Karpas-422 (cell line): ENCODE results near the gene C11orf24. TPM values are rescaled to one million over a fixed set of nuclear protein-coding genes. Genes with fewer than 3 reads are reported as not detected.

ENCODE experiments used
- DNase-seq: peaks from one replicate; pipeline ENCODE4 v3.0.0-alpha.2; 2015
- H2AFZ ChIP-seq: fragments of 200-600 bp; sonication (generic); 2 replicates; pipeline ENCODE4 v1.6.1; 2014; ENCODE audit warnings: antibody characterized with exemption, low read length, mixed read lengths
- H3K27ac ChIP-seq: fragments of 200-600 bp; sonication (generic); 2 replicates; pipeline ENCODE4 v1.5.1; 2014; ENCODE audit warnings: mild to moderate bottlenecking, low read length, moderate library complexity
- H3K27me3 ChIP-seq: fragments of 200-600 bp; sonication (generic); 2 replicates; pipeline ENCODE4 v1.6.1; 2014; ENCODE audit warnings: low read length, mixed read lengths
- H3K36me3 ChIP-seq: fragments of 200-600 bp; sonication (generic); 2 replicates; pipeline ENCODE4 v1.6.1; 2014; ENCODE audit warnings: low read length, mixed read lengths; ENCODE audit not compliant: insufficient read depth
- H3K4me1 ChIP-seq: fragments of 200-600 bp; sonication (generic); 2 replicates; pipeline ENCODE4 v1.6.1; 2014; ENCODE audit warnings: mild to moderate bottlenecking, low read length, mixed read lengths
- H3K4me2 ChIP-seq: fragments of 200-600 bp; sonication (generic); 2 replicates; pipeline ENCODE4 v1.6.1; 2014; ENCODE audit warnings: low read length, low read depth, mild to moderate bottlenecking; ENCODE audit not compliant: poor library complexity, severe bottlenecking
- H3K4me3 ChIP-seq: fragments of 200-600 bp; sonication (generic); 2 replicates; pipeline ENCODE4 v1.5.1; 2014; ENCODE audit warnings: mild to moderate bottlenecking, antibody characterized with exemption, low read length, mixed read lengths
- H3K79me2 ChIP-seq: fragments of 200-600 bp; sonication (generic); 2 replicates; pipeline ENCODE4 v1.6.1; 2014; ENCODE audit warnings: mild to moderate bottlenecking, low read length, mixed read lengths
- H3K9ac ChIP-seq: fragments of 200-600 bp; sonication (generic); 2 replicates; pipeline ENCODE4 v1.6.0; 2014; ENCODE audit warnings: low read length
- H3K9me2 ChIP-seq: fragments of 200-600 bp; sonication (generic), shearing (Covaris generic); replicated peaks from 2 replicates; pipeline ENCODE4 v1.6.0; 2014; ENCODE audit warnings: mild to moderate bottlenecking, low read length, moderate library complexity; ENCODE audit not compliant: insufficient read depth
- H3K9me3 ChIP-seq: fragments of 300-700, 200-600 bp; sonication (generic); 2 replicates; pipeline ENCODE4 v1.6.1; 2014; ENCODE audit warnings: low read length, mixed read lengths
- H4K20me1 ChIP-seq: fragments of 200-600 bp; sonication (generic); 2 replicates; pipeline ENCODE4 v1.6.1; 2014; ENCODE audit warnings: mild to moderate bottlenecking, antibody characterized with exemption, low read length, low read depth; ENCODE audit not compliant: insufficient read depth
- total RNA-seq: library from RNA; depleted of rRNA; stranded (reverse); fragments of >200 nt; shearing (Covaris generic); gene quantifications from 2 replicates; pipeline ENCODE4 v1.2.3, GENCODE V29; 2014; ENCODE audit warnings: low replicate concordance

C11orf24 gene
- total RNA-seq, 1 experiment from 2014 or later = 25.4 TPM

- no peak overlapping the region for H2AFZ ChIP-seq
- H3K36me3 ChIP-seq = peaks cover 16% of the 10 kb centered on the region
Observed at GRCh38 chr11:68270196-68271022, 1.4 kb downstream of the C11orf24 start.

DNA sequence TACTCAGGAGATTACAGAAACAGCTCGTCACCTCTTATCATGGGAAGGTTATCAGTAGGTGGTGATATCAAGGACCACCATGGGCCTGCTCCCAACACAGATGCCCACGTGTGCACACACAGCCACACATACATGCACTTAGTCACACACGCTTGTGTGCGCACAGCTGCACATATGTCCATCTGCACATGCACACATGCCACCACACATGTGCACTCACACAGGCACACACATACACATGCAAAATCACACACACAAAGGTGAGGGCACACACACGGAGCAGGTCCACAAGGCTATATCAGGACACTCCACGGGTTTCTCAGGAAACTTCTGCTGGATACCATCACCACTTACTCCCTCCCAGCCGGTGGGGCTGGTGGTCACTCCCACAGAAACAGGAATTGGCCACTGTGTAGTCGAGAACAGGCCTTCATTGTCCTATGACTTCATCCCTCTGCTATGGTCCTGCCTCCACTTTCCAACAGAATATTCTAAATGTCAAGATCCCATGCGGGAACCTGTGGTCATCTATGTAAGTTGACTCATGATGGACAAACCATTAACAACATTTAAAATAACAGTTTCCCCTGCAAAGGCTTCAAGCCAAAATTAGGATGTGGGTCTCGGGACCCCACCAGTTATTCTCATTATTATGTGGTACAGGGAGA lies 2.2 kb downstream of the C11orf24 start:
- Histone ChIP-seq H3K4me2 (peak overlapping the region; percentile 87), H2AFZ (no peak overlapping the region), H3K27me3 (no peaks in the 10 kb centered on the region), H3K9ac (no peak overlapping the region; the same call in 1 of the 2 replicates), H3K9me2 (no peaks in the 10 kb centered on the region), H4K20me1 (no peaks in the 10 kb centered on the region; the same call in 1 of the 2 replicates), H3K79me2 (peaks cover 32% of the 10 kb centered on the region), H3K27ac (0 out of 2 replicates have a peak overlapping the region, but pooled peaks have one; percentile 76), H3K4me3 (no peak overlapping the region; the same call in 1 of the 2 replicates), H3K36me3 (peaks cover 16% of the 10 kb centered on the region), H3K9me3 (no peaks in the 10 kb centered on the region), H3K4me1 (peaks cover 71% of the 10 kb centered on the region)
- DNase-seq = no peak

More at GRCh38 chr11:68270196-68271022, 1.4 kb downstream of the C11orf24 start:
- no peak for DNase-seq
- Histone ChIP-seq H4K20me1 (no peaks in the 10 kb centered on the region; the same call in 1 of the 2 replicates), H3K79me2 (peaks cover 32% of the 10 kb centered on the region), H3K4me3 (peak overlapping the region; percentile 95), H3K9ac (peak overlapping the region; percentile 98), H3K9me3 (no peaks in the 10 kb centered on the region), H3K9me2 (no peaks in the 10 kb centered on the region), H3K27me3 (no peaks in the 10 kb centered on the region), H3K27ac (peak overlapping the region; percentile 76), H3K4me1 (peaks cover 71% of the 10 kb centered on the region), H3K4me2 (peak overlapping the region; percentile 87)

DNA sequence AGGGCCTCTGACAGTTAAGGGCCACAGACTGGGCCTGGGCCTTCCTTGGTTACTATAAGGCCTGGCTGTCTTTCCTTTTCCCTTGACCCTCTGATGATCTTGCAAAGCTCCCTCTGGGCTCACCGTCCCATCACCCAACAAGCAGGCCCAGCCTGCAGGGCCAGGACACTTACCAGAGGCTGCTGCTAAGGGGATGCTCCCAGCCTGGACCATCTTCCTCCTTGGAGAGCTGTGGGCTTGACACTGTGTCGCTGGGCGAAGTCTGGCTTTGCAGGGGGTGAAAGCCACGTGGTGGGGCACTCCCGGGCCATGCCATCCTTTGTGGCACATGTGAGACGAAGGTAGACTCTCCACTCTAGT lies 3.9 kb downstream of the C11orf24 start:
- no peak overlapping the region for H3K4me3 ChIP-seq
- no peak overlapping the region for H2AFZ ChIP-seq
- H3K4me1 ChIP-seq = peaks cover 57% of the 10 kb centered on the region
- H4K20me1 ChIP-seq = no peaks in the 10 kb centered on the region; the same call in 1 of the 2 replicates
- no peaks in the 10 kb centered on the region for H3K9me3 ChIP-seq
- H3K27me3 ChIP-seq = no peaks in the 10 kb centered on the region
- DNase-seq = no peak
- H3K9ac ChIP-seq = peak overlapping the region; percentile 65; the same call in 1 of the 2 replicates
- H3K9me2 ChIP-seq = no peaks in the 10 kb centered on the region
- H3K79me2 ChIP-seq = peaks cover 32% of the 10 kb centered on the region
- H3K36me3 ChIP-seq = peaks cover 20% of the 10 kb centered on the region
- H3K27ac ChIP-seq = peak overlapping the region; percentile 96; the same call in 1 of the 2 replicates
- H3K4me2 ChIP-seq = peak overlapping the region; percentile 60

GRCh38 chr11:68266936-68267880 lies 4.6 kb downstream of the C11orf24 start:
- Histone ChIP-seq H3K27me3 (no peaks in the 10 kb centered on the region), H3K9me2 (no peaks in the 10 kb centered on the region), H3K4me1 (peaks cover 52% of the 10 kb centered on the region), H3K4me3 (peak overlapping the region; percentile 52; the same call in 1 of the 2 replicates), H3K9me3 (no peaks in the 10 kb centered on the region), H3K79me2 (peaks cover 32% of the 10 kb centered on the region), H3K4me2 (peak overlapping the region; percentile 60), H4K20me1 (no peaks in the 10 kb centered on the region; the same call in 1 of the 2 replicates), H3K27ac (peak overlapping the region; percentile 96), H3K36me3 (peaks cover 20% of the 10 kb centered on the region), H2AFZ (no peak overlapping the region), H3K9ac (peak overlapping the region; percentile 65)
- DNase-seq = no peak

DNA sequence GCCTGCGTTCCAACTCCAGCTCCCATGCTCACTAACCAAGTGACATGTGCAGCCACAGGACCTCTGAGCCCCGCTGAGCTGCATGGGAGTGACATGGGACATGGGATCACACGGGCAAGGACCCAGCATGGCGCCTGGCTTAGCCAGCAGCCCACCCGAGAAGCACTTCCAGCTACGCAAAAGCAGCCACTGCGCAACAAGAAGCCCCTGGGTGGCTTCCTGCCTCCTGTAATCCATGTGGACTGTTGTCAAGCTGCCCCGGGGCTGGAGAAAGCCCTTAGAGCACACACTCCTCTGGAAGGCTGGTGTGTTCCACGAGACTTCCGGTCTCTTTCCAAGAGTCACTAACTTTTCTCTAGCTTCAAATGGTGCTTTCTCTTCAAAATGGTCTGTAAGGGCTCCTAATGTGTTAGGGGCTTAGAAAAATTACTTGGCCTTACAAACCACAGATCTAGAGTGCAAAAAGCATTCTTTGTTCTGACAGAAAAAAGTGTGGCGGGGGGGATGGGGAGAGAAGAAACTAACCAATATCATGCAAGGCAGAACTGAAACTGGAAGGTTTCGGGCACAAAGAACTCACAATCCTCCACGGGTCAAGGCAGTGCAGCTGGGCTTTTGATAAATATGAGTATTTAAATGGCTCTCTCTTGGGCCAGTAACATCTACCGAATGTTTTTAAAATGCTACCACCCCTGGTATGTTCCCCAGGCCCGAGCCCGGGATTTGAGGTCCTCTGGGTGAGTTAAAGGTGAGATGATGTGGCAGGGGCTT lies 5.5 kb downstream of the C11orf24 start:
- peak overlapping the region; percentile 60 for H3K4me2 ChIP-seq
- H3K9ac ChIP-seq = peak overlapping the region; percentile 65
- no peaks in the 10 kb centered on the region; the same call in 1 of the 2 replicates for H4K20me1 ChIP-seq
- no peaks in the 10 kb centered on the region for H3K27me3 ChIP-seq
- H3K36me3 ChIP-seq = peaks cover 20% of the 10 kb centered on the region
- H3K4me1 ChIP-seq = peaks cover 52% of the 10 kb centered on the region
- peak overlapping the region; percentile 52; the same call in 1 of the 2 replicates for H3K4me3 ChIP-seq
- no peak overlapping the region for H2AFZ ChIP-seq
- peaks cover 28% of the 10 kb centered on the region for H3K79me2 ChIP-seq
- H3K9me3 ChIP-seq = no peaks in the 10 kb centered on the region
- peak overlapping the region; percentile 96 for H3K27ac ChIP-seq
- peak; percentile 80 for DNase-seq
- H3K9me2 ChIP-seq = no peaks in the 10 kb centered on the region

- Histone ChIP-seq H3K27me3 (no peaks in the 10 kb centered on the region), H3K27ac (0 out of 2 replicates have a peak overlapping the region, but pooled peaks have one; percentile 96), H3K36me3 (peaks cover 20% of the 10 kb centered on the region), H3K9ac (no peak overlapping the region), H3K79me2 (peaks cover 14% of the 10 kb centered on the region), H3K4me3 (no peak overlapping the region), H2AFZ (no peak overlapping the region), H4K20me1 (no peaks in the 10 kb centered on the region), H3K4me2 (no peak overlapping the region), H3K9me3 (no peaks in the 10 kb centered on the region), H3K9me2 (no peaks in the 10 kb centered on the region), H3K4me1 (peaks cover 41% of the 10 kb centered on the region)
- DNase-seq = no peak
Observed at GRCh38 chr11:68264741-68265540, 6.8 kb downstream of the C11orf24 start.

- Histone ChIP-seq H3K9me2 (no peaks in the 10 kb centered on the region), H3K79me2 (peaks cover 8% of the 10 kb centered on the region), H2AFZ (no peak overlapping the region), H3K4me2 (no peak overlapping the region), H4K20me1 (no peaks in the 10 kb centered on the region), H3K27me3 (no peaks in the 10 kb centered on the region), H3K4me1 (peaks cover 34% of the 10 kb centered on the region), H3K27ac (no peak overlapping the region), H3K36me3 (peaks cover 20% of the 10 kb centered on the region), H3K9ac (no peak overlapping the region), H3K4me3 (no peak overlapping the region), H3K9me3 (no peaks in the 10 kb centered on the region)
- no peak for DNase-seq
Observed at GRCh38 chr11:68264244-68264643, 7.5 kb downstream of the C11orf24 start.
